Prostate gland (tissue), 2 donors: ENCODE measurements around the gene CAPN13.

Experiments
- POLR2A ChIP-seq: fragments of 450-650 bp; IDR thresholded peaks from one replicate; pipeline ENCODE4 v1.6.1; 2016; ENCODE audit warnings: antibody characterized with exemption, mild to moderate bottlenecking
- POLR2AphosphoS5 ChIP-seq: sonication (generic); formaldehyde crosslinking; IDR thresholded peaks from one replicate; pipeline ENCODE4 v1.6.1; 2017; ENCODE audit warnings: antibody characterized with exemption
- TF ChIP-seq, protein P1 (sequence below), 4 experiments: fragments of 200-600 bp in 2 of 4; fragments of 450-650 bp in 2 of 4; sonication (generic) in 2 of 4; IDR thresholded peaks; 1 replicate in 3 of 4; 2 replicates in 1 of 4; pipeline ENCODE4 v1.5.1; 2016 to 2019; ENCODE audit warnings: antibody characterized with exemption in 4 of 4, mild to moderate bottlenecking in 2 of 4, moderate library complexity in 2 of 4

- no peak for TF ChIP-seq POLR2A
- TF ChIP-seq, protein P1, sequence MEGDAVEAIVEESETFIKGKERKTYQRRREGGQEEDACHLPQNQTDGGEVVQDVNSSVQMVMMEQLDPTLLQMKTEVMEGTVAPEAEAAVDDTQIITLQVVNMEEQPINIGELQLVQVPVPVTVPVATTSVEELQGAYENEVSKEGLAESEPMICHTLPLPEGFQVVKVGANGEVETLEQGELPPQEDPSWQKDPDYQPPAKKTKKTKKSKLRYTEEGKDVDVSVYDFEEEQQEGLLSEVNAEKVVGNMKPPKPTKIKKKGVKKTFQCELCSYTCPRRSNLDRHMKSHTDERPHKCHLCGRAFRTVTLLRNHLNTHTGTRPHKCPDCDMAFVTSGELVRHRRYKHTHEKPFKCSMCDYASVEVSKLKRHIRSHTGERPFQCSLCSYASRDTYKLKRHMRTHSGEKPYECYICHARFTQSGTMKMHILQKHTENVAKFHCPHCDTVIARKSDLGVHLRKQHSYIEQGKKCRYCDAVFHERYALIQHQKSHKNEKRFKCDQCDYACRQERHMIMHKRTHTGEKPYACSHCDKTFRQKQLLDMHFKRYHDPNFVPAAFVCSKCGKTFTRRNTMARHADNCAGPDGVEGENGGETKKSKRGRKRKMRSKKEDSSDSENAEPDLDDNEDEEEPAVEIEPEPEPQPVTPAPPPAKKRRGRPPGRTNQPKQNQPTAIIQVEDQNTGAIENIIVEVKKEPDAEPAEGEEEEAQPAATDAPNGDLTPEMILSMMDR (IDR thresholded peaks at IDR 0.05): no peak
- no peak for TF ChIP-seq POLR2AphosphoS5
These were observed 70.6 kb downstream of the CAPN13 start for GRCh38 chr2:30736461-30737325.
